ENCODE measurements around the gene ALB.

Gene ALB

GRCh38 chr4:73438048-73438447 lies 34.0 kb downstream of the ALB start:
- DNase-seq, result no peak
- Histone ChIP-seq H3K36me3 (replicated peaks) (no peaks in the 10 kb centered on the region), H3K27ac (no peak overlapping the region), H3K27me3 (replicated peaks) (no peaks in the 10 kb centered on the region), H3K4me3 (ENCODE audit: low read depth, low read length) (no peak overlapping the region)
- TF ChIP-seq CTCF (IDR thresholded peaks at IDR 0.05; ENCODE audit: low read depth, low read length, missing control alignments), result no peak
- in situ Hi-C loops (cut with HindIII; ENCODE audit: low pct_ligation_motif_present, low sequenced_read_pairs), result no loop called here

GRCh38 chr4:73438582-73439215 lies 34.6 kb downstream of the ALB start:
- H3K4me3 ChIP-seq (ENCODE audit: low read depth, low read length), result no peak overlapping the region
- no peaks in the 10 kb centered on the region for H3K36me3 ChIP-seq (replicated peaks)
- no peaks in the 10 kb centered on the region for H3K27me3 ChIP-seq (replicated peaks)
- H3K27ac ChIP-seq, result no peak overlapping the region
- no peak for TF ChIP-seq CTCF (IDR thresholded peaks at IDR 0.05; ENCODE audit: low read depth, low read length, missing control alignments)
- in situ Hi-C loops (cut with HindIII; ENCODE audit: low pct_ligation_motif_present, low sequenced_read_pairs), result no loop called here
- DNase-seq, result peak; percentile 27

GRCh38 chr4:73439445-73439844 lies 35.4 kb downstream of the ALB start:
- DNase-seq, result no peak
- H3K27me3 ChIP-seq (replicated peaks), result no peaks in the 10 kb centered on the region
- TF ChIP-seq CTCF (IDR thresholded peaks at IDR 0.05; ENCODE audit: low read depth, low read length, missing control alignments), result no peak
- H3K36me3 ChIP-seq (replicated peaks), result no peaks in the 10 kb centered on the region
- no peak overlapping the region for H3K4me3 ChIP-seq (ENCODE audit: low read depth, low read length)
- in situ Hi-C loops (cut with HindIII; ENCODE audit: low pct_ligation_motif_present, low sequenced_read_pairs), result no loop called here
- no peak overlapping the region for H3K27ac ChIP-seq

GRCh38 chr4:73439991-73440390 lies 35.9 kb downstream of the ALB start:
- DNase-seq, result no peak
- Histone ChIP-seq H3K4me3 (ENCODE audit: low read depth, low read length) (no peak overlapping the region), H3K27ac (no peak overlapping the region), H3K27me3 (replicated peaks) (no peaks in the 10 kb centered on the region), H3K36me3 (replicated peaks) (no peaks in the 10 kb centered on the region)
- in situ Hi-C loops (cut with HindIII; ENCODE audit: low pct_ligation_motif_present, low sequenced_read_pairs), result no loop called here
- TF ChIP-seq CTCF (IDR thresholded peaks at IDR 0.05; ENCODE audit: low read depth, low read length, missing control alignments), result no peak

- H3K27ac ChIP-seq, result no peak overlapping the region
- H3K27me3 ChIP-seq (replicated peaks), result no peaks in the 10 kb centered on the region
- no peak overlapping the region for H3K4me3 ChIP-seq (ENCODE audit: low read depth, low read length)
- H3K36me3 ChIP-seq (replicated peaks), result no peaks in the 10 kb centered on the region
- TF ChIP-seq CTCF (IDR thresholded peaks at IDR 0.05; ENCODE audit: low read depth, low read length, missing control alignments), result no peak
- no peak for DNase-seq
- in situ Hi-C loops (cut with HindIII; ENCODE audit: low pct_ligation_motif_present, low sequenced_read_pairs), result no loop called here
Measured at GRCh38 chr4:73440653-73441052, 36.6 kb downstream of the ALB start.

GRCh38 chr4:73442275-73442674 lies 38.2 kb downstream of the ALB start:
- no peak for TF ChIP-seq CTCF (IDR thresholded peaks at IDR 0.05; ENCODE audit: low read depth, low read length, missing control alignments)
- H3K36me3 ChIP-seq (replicated peaks), result no peaks in the 10 kb centered on the region
- in situ Hi-C loops (cut with HindIII; ENCODE audit: low pct_ligation_motif_present, low sequenced_read_pairs), result no loop called here
- DNase-seq, result no peak
- no peak overlapping the region for H3K4me3 ChIP-seq (ENCODE audit: low read depth, low read length)
- no peaks in the 10 kb centered on the region for H3K27me3 ChIP-seq (replicated peaks)
- no peak overlapping the region for H3K27ac ChIP-seq
